ENCODE results near the gene TMEM200A. TPM values are rescaled to one million over a fixed set of nuclear protein-coding genes. Genes with fewer than 3 reads are reported as not detected.

The TMEM200A gene
- 0.07 to 0.08 TPM (median 0.08 TPM) in 5 replicates for total RNA-seq (2022; extraction: Qiagen RNA extraction; ENCODE audit: low read depth)

GRCh38 chr6:130365166-130366106 is at the start of gene TMEM200A:
Gene TMEM200A (plus strand): TSS chr6:130366017. CDS start chr6:130440423, 74,406 bp downstream.

Other genes starting within 250 kb of the TMEM200A start
- gene SAMD3, start 143.1 kb upstream of the TMEM200A start, total RNA-seq (2022; extraction: Qiagen RNA extraction; ENCODE audit: low read depth), result not detected in 5 replicates